ENCODE measurements around the gene KCTD12.

KCTD12 gene

GRCh38 chr13:76875271-76875815, 10.9 kb downstream of the KCTD12 start:
- no peak overlapping the region for H3K4me3 ChIP-seq (ENCODE audit: low read depth, low read length)
- in situ Hi-C loops (cut with HindIII; ENCODE audit: low sequenced_read_pairs), result no loop called here
- DNase-seq (ENCODE audit: low read depth, low spot score), result no peak
- no peak for TF ChIP-seq CTCF (IDR thresholded peaks at IDR 0.05; ENCODE audit: low read depth, low read length)

- DNase-seq (ENCODE audit: low read depth, low spot score), result no peak
- in situ Hi-C loops (cut with HindIII; ENCODE audit: low sequenced_read_pairs), result no loop called here
- TF ChIP-seq CTCF (IDR thresholded peaks at IDR 0.05; ENCODE audit: low read depth, low read length), result no peak
- no peak overlapping the region for H3K4me3 ChIP-seq (ENCODE audit: low read depth, low read length)
Observed at GRCh38 chr13:76874479-76874878, 11.7 kb downstream of the KCTD12 start.

GRCh38 chr13:76873445-76873844, 12.8 kb downstream of the KCTD12 start:
- in situ Hi-C loops (cut with HindIII; ENCODE audit: low sequenced_read_pairs), result no loop called here

GRCh38 chr13:76872675-76873074, 13.5 kb downstream of the KCTD12 start:
- in situ Hi-C loops (cut with HindIII; ENCODE audit: low sequenced_read_pairs), result no loop called here
- no peak overlapping the region for H3K4me3 ChIP-seq (ENCODE audit: low read depth, low read length)
- TF ChIP-seq CTCF (IDR thresholded peaks at IDR 0.05; ENCODE audit: low read depth, low read length), result no peak

More at GRCh38 chr13:76873445-76873844, 12.8 kb downstream of the KCTD12 start:
- H3K4me3 ChIP-seq (ENCODE audit: low read depth, low read length), result no peak overlapping the region
- DNase-seq (ENCODE audit: low read depth, low spot score), result no peak
- no peak for TF ChIP-seq CTCF (IDR thresholded peaks at IDR 0.05; ENCODE audit: low read depth, low read length)

GRCh38 chr13:76871432-76871831, 14.8 kb downstream of the KCTD12 start:
- DNase-seq (ENCODE audit: low read depth, low spot score), result no peak
- in situ Hi-C loops (cut with HindIII; ENCODE audit: low sequenced_read_pairs), result no loop called here
- no peak for TF ChIP-seq CTCF (IDR thresholded peaks at IDR 0.05; ENCODE audit: low read depth, low read length)

More at GRCh38 chr13:76872675-76873074, 13.5 kb downstream of the KCTD12 start:
- DNase-seq (ENCODE audit: low read depth, low spot score), result no peak

GRCh38 chr13:76868371-76868770, 17.8 kb downstream of the KCTD12 start:
- H3K4me3 ChIP-seq (ENCODE audit: low read depth, low read length), result no peak overlapping the region
- TF ChIP-seq CTCF (IDR thresholded peaks at IDR 0.05; ENCODE audit: low read depth, low read length), result no peak
- no peak for DNase-seq (ENCODE audit: low read depth, low spot score)
- in situ Hi-C loops (cut with HindIII; ENCODE audit: low sequenced_read_pairs), result no loop called here

More at GRCh38 chr13:76871432-76871831, 14.8 kb downstream of the KCTD12 start:
- no peak overlapping the region for H3K4me3 ChIP-seq (ENCODE audit: low read depth, low read length)
